Activated naive CD4-positive, alpha-beta T cell treated with Interleukin-2 at 50 U/mL for 16 hours (primary cell): ENCODE data around the gene ANKRD12.

Experiments used
- DNase-seq: peaks from one replicate; pipeline ENCODE4 v3.0.0-alpha.2; 2020

ANKRD12 gene

GRCh38 chr18:9106800-9107584 is 29.6 kb upstream of the ANKRD12 start:
- DNase-seq, result no peak

GRCh38 chr18:9108911-9109310 is 27.7 kb upstream of the ANKRD12 start:
- DNase-seq, result no peak

GRCh38 chr18:9109523-9109922 is 27.1 kb upstream of the ANKRD12 start:
- DNase-seq, result no peak

- no peak for DNase-seq
Observed at GRCh38 chr18:9113468-9114149, 23.0 kb upstream of the ANKRD12 start.

- no peak for DNase-seq
Observed at GRCh38 chr18:9115984-9116383, 20.6 kb upstream of the ANKRD12 start.

GRCh38 chr18:9117980-9118841 is 18.4 kb upstream of the ANKRD12 start:
- DNase-seq, result no peak

- no peak for DNase-seq
Observed at GRCh38 chr18:9120796-9121195, 15.8 kb upstream of the ANKRD12 start.

- no peak for DNase-seq
Observed at GRCh38 chr18:9123520-9123919, 13.1 kb upstream of the ANKRD12 start.

- DNase-seq, result no peak
Observed at GRCh38 chr18:9124824-9125223, 11.8 kb upstream of the ANKRD12 start.

GRCh38 chr18:9126337-9126736 is 10.2 kb upstream of the ANKRD12 start:
- DNase-seq, result no peak

- no peak for DNase-seq
Observed at GRCh38 chr18:9130195-9130594, 6.4 kb upstream of the ANKRD12 start.

GRCh38 chr18:9130806-9131205 is 5.8 kb upstream of the ANKRD12 start:
- DNase-seq, result no peak

GRCh38 chr18:9132628-9133027 is 4.0 kb upstream of the ANKRD12 start:
- DNase-seq, result no peak

- DNase-seq, result no peak
Observed at GRCh38 chr18:9133225-9133624, 3.4 kb upstream of the ANKRD12 start.

- no peak for DNase-seq
Observed at GRCh38 chr18:9135081-9135911, 1.3 kb upstream of the ANKRD12 start.

- DNase-seq, result no peak
Observed at GRCh38 chr18:9135912-9136314, 668 bp upstream of the ANKRD12 start.

GRCh38 chr18:9137168-9138066 is 836 bp downstream of the ANKRD12 start:
- peak; percentile 76 for DNase-seq

- no peak for DNase-seq
Observed at GRCh38 chr18:9139400-9140039, 2.9 kb downstream of the ANKRD12 start.

- no peak for DNase-seq
Observed at GRCh38 chr18:9140381-9140780, 3.8 kb downstream of the ANKRD12 start.

- no peak for DNase-seq
Observed at GRCh38 chr18:9140984-9141383, 4.4 kb downstream of the ANKRD12 start.

- no peak for DNase-seq
Observed at GRCh38 chr18:9146224-9146623, 9.6 kb downstream of the ANKRD12 start.
